ENCODE data around the gene HCK.

DNA sequence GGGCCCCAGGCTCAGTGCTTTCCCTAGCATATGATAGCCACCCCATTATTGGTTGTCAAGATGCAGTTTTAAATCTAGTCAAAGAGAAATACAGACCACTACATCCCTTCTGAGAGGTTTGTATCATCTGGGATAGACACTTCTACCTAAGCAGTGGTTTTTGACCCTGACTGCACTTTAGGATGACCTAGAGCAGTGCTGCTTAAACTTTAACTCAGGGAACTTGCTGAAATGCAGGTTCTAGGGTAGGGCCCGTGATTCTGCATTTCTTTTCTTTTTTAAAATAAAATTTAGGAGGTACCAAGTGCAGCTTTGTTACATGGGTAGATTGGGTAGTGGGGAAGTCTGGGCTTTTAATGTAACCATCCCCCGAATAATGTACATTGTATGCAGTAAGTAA lies 76.1 kb downstream of the HCK start:
- no peak for TF ChIP-seq POLR2A (IDR thresholded peaks at IDR 0.05; ENCODE audit: low read length)
- TF ChIP-seq GATA1 (IDR thresholded peaks at IDR 0.05; ENCODE audit: low read depth, low read length) = no peak

Measured in erythroblast (primary cell).